ENCODE results near the gene MLKL.
"Not testable (repeated sequence)": the region's sequence is repeated elsewhere in the genome, so short reads cannot be mapped to it uniquely, and the experiment has no call there.

MLKL gene

GRCh38 chr16:74699666-74700065 is 996 bp downstream of the MLKL start:
- DNase-seq (ENCODE audit: low read depth in 2 of 2): no peak

- DNase-seq (ENCODE audit: low read depth in 2 of 2): no peak
Observed at GRCh38 chr16:74698222-74698621, 2.4 kb downstream of the MLKL start.

GRCh38 chr16:74695450-74696422 is 4.9 kb downstream of the MLKL start:
- peak in 1 of 2 donors; percentile 24 for DNase-seq (ENCODE audit: low read depth in 2 of 2)

- no peak for DNase-seq (ENCODE audit: low read depth in 2 of 2)
Observed at GRCh38 chr16:74691093-74691855, 9.4 kb downstream of the MLKL start.

GRCh38 chr16:74682556-74682955 is 18.1 kb downstream of the MLKL start:
- DNase-seq (ENCODE audit: low read depth in 2 of 2): no peak

- no peak for DNase-seq (ENCODE audit: low read depth in 2 of 2)
Observed at GRCh38 chr16:74680681-74681080, 20.0 kb downstream of the MLKL start.

GRCh38 chr16:74679983-74680382 is 20.7 kb downstream of the MLKL start:
- DNase-seq (ENCODE audit: low read depth in 2 of 2): no peak

- DNase-seq (ENCODE audit: low read depth in 2 of 2): no peak
Observed at GRCh38 chr16:74677868-74678267, 22.8 kb downstream of the MLKL start.

- DNase-seq (ENCODE audit: low read depth in 2 of 2): no peak
Observed at GRCh38 chr16:74673876-74674275, 26.8 kb downstream of the MLKL start.

- DNase-seq (ENCODE audit: low read depth in 2 of 2): not testable (repeated sequence)
Observed at GRCh38 chr16:74668877-74669276, 31.8 kb downstream of the MLKL start.

- DNase-seq (ENCODE audit: low read depth in 2 of 2): peak in 1 of 2 donors; percentile 1
Observed at GRCh38 chr16:74667255-74667700, 33.4 kb downstream of the MLKL start.

GRCh38 chr16:74666425-74667254 is 34.0 kb downstream of the MLKL start, which contains the start of gene RFWD3:
Gene RFWD3 (minus strand): TSS chr16:74666877. CDS start chr16:74661449, 5,428 bp downstream.
- DNase-seq (ENCODE audit: low read depth in 2 of 2): peak; percentile 89 to 91

GRCh38 chr16:74666010-74666421 is 34.6 kb downstream of the MLKL start:
- no peak for DNase-seq (ENCODE audit: low read depth in 2 of 2)

GRCh38 chr16:74661064-74661463 is 39.6 kb downstream of the MLKL start:
- no peak for DNase-seq (ENCODE audit: low read depth in 2 of 2)

GRCh38 chr16:74660383-74660782 is 40.3 kb downstream of the MLKL start:
- no peak for DNase-seq (ENCODE audit: low read depth in 2 of 2)

- no peak for DNase-seq (ENCODE audit: low read depth in 2 of 2)
Observed at GRCh38 chr16:74659041-74659440, 41.6 kb downstream of the MLKL start.

- no peak for DNase-seq (ENCODE audit: low read depth in 2 of 2)
Observed at GRCh38 chr16:74657870-74658642, 42.6 kb downstream of the MLKL start.

- DNase-seq (ENCODE audit: low read depth in 2 of 2): no peak
Observed at GRCh38 chr16:74654536-74655050, 46.1 kb downstream of the MLKL start.

- not testable (repeated sequence) for DNase-seq (ENCODE audit: low read depth in 2 of 2)
Observed at GRCh38 chr16:74652883-74653282, 47.8 kb downstream of the MLKL start.

- DNase-seq (ENCODE audit: low read depth in 2 of 2): no peak
Observed at GRCh38 chr16:74652249-74652648, 48.4 kb downstream of the MLKL start.

GRCh38 chr16:74651841-74652240 is 48.8 kb downstream of the MLKL start:
- DNase-seq (ENCODE audit: low read depth in 2 of 2): no peak

Data from stimulated activated CD8-positive, alpha-beta memory T cell treated with anti-CD3 and anti-CD28 coated beads, Interleukin-7, amount 100 ng/mL, for 1 hour (primary cell).